Measurements from ENCODE around the gene SETBP1.

GRCh38 chr18:44750774-44751173 is 70.1 kb downstream of the SETBP1 start:
- TF ChIP-seq, protein P1, sequence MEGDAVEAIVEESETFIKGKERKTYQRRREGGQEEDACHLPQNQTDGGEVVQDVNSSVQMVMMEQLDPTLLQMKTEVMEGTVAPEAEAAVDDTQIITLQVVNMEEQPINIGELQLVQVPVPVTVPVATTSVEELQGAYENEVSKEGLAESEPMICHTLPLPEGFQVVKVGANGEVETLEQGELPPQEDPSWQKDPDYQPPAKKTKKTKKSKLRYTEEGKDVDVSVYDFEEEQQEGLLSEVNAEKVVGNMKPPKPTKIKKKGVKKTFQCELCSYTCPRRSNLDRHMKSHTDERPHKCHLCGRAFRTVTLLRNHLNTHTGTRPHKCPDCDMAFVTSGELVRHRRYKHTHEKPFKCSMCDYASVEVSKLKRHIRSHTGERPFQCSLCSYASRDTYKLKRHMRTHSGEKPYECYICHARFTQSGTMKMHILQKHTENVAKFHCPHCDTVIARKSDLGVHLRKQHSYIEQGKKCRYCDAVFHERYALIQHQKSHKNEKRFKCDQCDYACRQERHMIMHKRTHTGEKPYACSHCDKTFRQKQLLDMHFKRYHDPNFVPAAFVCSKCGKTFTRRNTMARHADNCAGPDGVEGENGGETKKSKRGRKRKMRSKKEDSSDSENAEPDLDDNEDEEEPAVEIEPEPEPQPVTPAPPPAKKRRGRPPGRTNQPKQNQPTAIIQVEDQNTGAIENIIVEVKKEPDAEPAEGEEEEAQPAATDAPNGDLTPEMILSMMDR (conservative IDR thresholded peaks at IDR 0.05 in 1 of 2, IDR thresholded peaks at IDR 0.05 in 1 of 2; ENCODE audit: extremely low read depth in 1 of 2, insufficient read depth in 1 of 2, low read depth in 1 of 2, low read length in 2 of 2) = no peak
- no peak for TF ChIP-seq EZH2 (IDR thresholded peaks at IDR 0.05; ENCODE audit: borderline replicate concordance, low read length)
